HL-60/S4 treated with phorbol 12-myristate 13-acetate at 8.2 ng/mL for 4 days and 3 days (cell line): ENCODE results near the gene LYPD6.

ENCODE experiments used
- in situ Hi-C: fragments of 300-500 bp; cut with MboI; formaldehyde crosslinking; loops from 2 replicates; pipeline ENCODE4 v1.15.0; 2022; ENCODE audit warnings: low sequenced_read_pairs

Gene LYPD6

DNA sequence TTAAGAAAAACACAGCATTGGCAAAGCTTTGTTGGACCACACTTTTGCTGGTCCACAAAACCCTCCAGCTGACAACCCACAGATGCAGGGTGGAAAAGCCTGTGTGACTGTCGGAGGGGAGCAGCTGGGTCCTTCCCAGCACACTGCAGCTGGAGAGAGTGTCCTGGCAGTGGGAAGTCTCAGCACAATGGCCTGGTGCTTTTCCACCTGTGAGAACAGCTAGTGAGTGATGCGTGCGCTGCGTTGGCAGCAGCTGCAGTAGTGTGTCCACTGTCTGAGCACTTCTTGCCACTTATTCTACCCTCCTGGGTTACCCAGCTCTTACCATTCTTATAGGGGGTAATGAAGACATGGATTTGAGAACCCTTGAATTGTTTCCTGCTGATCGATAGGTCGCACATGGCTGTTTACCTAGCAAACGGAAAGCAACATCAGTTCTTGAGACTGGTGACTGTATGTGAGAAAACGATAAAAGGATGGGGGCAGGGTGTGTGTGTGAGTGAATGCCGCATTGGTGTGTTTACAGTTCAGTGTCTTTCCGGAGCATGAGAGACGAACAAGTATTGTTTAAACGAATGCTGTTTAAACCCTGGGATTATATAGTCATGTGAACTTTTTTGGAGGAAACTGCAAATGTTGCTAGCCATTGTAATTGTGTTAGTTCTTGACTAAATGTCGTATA lies 69.7 kb downstream of the LYPD6 start:
- in situ Hi-C loops: no loop called here

DNA sequence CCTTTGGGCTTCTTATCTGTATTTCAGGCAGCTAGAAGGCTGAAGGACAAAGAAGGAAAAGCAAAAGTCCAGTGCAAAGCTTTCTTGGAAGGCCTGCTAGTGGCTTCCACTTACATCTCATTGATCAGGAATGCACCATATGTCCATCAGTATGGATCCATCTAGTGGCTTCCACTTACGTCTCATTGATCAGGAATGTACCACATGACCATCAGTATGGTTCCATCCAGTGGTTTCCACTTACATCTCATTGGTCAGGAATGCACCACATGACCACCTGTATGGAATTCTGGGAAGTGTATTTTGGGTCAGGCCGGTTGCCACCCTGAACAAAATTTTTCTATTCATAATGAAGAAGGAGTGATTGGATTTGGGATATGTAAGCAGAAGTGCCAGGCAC lies 70.6 kb downstream of the LYPD6 start:
- in situ Hi-C loops: no loop called here

DNA sequence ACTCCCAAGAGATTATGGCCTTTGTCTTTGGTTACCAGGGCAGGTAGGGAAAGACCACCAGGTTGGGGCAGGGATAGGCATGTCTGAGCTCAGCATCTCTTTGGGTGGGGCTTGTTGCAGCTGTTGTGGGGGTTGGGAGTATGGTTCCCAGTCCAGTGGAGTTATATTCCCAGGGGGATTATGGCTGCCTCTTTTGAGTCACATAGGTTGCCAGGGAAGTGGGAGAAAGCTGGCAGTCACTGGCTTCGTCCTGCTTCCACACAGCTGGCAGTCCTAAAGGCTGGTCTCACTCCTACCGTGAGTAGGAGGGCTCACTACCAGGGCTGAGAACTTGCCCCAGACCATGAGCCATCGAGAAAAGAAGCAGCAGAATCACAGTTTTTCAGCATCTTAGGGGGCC lies 79.1 kb downstream of the LYPD6 start:
- in situ Hi-C loops: no loop called here

DNA sequence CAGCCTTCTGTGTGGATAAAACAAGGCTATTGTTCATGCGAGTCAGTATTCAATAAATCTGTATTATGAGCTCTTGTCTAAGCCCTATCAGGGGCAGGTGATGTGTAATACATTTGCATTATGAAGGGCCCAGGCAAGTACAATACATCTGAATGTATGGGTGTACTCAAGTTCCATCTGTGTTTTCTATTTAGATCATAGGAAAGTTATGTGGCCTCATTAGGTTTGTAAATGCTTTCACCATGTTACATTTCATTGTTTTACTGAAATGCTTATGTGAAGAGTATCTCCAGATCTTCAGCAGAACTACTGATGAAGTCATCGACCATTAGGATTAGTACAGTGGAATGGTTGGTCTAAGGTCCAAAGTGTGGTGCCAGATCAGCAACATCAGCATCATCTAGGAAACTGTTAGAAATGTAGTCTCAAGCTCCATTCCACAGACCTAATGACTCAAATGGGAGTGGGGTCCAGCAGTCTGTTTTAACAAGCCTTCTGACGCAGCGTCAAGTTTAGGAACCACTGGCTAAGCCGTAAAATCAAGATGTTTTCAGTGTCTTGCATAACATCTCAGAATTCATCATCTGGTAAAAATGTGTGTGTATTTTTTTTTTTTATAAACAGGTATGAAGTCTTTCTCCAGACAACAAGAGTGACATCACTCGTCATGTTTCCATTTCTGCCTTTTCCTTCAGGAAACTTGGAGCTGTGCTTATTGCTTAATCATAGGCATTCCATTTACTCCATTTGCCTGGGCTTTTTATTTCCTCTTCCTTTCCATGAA lies 80.5 kb downstream of the LYPD6 start:
- in situ Hi-C loops: no loop called here

- in situ Hi-C loops: no loop called here
Observed at GRCh38 chr2:149413487-149413886, 83.1 kb downstream of the LYPD6 start.

DNA sequence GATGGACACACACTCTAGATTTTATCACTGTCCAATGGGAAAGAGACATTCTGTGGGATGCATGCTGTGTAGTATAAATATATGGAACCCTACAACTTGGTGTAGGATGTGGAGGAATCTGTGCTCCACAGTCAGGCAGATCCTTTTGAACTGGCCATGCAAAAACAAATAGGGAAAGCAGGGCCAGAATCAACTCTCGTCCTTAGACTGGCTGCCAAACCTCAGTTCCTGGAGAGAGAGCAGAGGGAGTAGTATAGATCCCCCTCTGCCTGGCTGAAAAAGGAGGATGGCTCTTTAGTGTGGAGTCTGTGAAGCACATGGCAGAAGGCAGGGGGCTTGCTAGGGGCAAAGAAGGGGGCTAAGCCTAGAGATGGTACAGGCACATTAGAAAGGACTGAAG lies 84.7 kb downstream of the LYPD6 start:
- in situ Hi-C loops: no loop called here

GRCh38 chr2:149418065-149418464 lies 87.7 kb downstream of the LYPD6 start:
- in situ Hi-C loops: no loop called here

DNA sequence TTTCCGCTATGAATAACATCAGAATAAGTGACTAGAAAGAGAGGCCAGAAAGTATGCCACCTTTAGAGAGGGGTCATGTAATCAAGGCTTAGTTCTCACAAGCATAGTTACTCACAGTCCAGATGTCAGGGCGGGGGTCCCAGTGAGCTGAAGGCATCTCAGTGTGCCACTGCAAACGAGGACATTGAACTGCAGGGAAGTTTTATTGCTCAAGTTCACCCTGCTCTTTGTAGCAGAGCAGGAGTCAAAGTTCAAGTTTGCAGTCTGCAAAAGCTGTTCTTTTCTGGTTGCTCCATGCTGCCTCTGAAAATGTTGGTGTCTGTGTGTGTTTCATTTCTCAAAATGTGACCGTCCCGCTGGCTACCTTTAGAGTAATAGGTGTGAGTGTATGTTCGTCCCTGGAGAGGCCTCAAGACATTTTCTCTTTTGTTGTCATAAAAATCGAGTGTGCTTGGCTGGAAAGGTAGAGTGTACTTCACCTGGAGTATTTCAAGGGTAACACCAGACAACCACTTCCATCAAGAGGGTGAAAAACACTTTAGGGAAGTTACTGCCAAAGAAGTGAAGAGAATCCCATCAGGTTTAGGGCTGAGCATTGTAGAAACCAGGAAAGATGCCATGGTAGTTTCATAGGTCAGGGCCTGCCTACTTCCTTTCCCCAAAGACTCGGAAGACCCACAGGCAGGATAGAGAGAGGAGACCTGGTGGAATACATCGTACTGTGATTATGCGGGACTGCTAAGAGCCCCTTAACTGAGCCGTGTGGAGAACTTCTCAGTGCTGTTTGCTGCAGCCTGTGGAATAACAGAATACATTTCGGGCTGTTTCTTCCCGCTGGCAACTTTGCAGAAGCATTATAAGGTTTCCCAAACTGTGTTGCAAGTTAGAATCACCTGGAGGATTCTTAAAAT lies 89.9 kb downstream of the LYPD6 start:
- in situ Hi-C loops: no loop called here

DNA sequence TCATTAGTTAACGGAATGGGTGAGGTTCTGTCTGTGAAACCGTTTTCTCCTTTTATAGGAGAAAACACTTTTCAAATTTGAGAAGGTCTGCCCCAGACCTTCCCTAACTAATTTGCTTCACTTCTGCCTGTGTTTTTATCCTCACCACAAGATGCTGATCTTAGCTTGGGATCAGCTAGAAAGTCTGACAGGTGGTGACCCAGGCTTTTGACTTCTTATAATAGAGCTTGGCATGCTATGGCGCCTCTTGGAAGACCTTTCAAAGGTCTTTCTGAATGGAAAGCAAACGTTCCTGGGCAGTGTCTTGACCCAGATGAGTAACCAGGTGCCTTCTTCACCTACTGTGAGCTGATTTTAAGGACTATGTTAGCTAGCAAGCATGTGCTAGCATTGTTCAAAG lies 91.4 kb downstream of the LYPD6 start:
- in situ Hi-C loops: no loop called here

GRCh38 chr2:149422337-149422990 lies 92.1 kb downstream of the LYPD6 start:
- in situ Hi-C loops: no loop called here

GRCh38 chr2:149422991-149423338 lies 92.6 kb downstream of the LYPD6 start:
- in situ Hi-C loops: no loop called here

DNA sequence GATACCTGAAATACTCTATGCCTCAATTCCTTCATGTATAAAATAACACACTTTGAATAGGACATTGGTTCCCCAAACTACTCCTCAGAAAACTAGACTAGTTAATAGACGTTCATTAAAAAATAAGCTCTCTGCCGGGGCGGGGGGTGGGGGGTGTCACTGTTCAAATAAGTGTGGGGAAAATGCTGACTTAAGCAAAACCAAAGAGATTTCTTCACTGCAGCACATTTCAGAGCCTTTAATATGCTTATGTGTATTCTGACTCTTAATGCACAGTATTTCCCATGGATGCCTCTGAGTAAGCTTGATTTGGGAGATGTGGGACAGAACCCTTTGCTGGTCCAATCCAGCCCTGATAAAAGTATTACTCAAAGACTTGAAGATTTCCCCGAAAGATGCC lies 93.2 kb downstream of the LYPD6 start:
- in situ Hi-C loops: no loop called here

- in situ Hi-C loops: no loop called here
Observed at GRCh38 chr2:149427387-149427786, 97.0 kb downstream of the LYPD6 start.

DNA sequence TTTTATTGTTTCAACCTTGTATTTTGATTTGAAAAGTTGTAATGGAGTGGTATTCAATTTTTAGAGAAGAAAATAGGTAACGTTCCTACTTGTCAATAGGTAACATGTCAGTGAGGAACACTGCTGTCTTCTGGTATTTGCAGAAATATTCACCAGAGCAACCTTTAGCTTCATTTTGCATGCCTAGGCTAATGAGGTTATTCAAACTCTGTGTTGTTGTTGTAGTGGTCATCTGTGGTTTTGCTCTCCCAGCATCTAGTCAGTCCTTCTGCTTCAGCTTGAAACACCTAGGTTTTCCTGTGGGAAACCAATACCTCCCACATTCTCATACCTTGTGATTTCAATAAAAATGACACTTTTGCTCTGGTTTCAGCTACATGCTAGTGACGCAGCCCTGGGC lies 98.4 kb downstream of the LYPD6 start:
- in situ Hi-C loops: no loop called here

DNA sequence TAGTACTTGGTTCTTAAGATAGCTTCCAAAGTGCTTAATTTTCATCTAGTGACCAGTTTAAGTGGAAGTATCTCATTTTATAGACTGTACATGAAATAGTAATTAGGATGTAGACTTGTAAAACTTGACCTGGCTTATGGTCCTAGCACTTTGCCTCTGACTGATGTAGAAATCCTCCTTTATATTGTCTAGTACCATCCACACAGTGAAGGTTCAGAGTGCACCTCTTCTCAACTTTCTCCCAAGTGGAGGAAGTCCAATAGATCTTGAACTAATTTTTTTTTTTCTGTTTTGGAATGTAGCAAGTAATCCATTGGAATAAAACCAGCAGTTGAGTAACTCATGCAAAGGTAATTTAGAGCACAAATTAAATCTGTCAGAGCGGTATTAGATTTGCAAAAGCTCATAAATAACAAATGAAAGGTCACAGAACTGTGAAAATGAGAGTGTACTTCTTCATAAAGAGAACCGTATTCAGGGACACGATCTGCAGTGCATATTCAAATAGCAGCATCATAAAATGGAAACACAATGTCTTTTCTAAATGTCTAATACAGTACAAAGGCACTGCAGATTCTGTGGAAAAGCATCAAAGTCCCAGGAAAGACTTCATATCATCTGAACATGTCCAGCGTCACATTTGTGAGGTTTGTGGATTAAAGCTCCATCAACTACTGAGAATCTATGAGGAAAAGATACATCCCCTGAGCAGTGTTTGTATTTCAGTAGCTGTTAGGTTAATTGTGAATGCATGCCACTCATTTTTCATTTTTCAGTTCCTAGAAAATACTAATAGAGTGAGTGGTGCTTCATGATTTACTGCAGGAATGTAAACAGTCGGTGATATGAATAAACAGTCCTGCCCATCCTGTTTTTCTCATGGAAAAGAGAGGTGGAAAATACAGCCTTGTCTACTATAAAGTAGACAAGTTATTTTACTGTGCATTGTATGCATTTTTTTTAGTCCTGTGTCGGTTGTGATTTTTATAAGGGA lies 100.7 kb downstream of the LYPD6 start:
- in situ Hi-C loops: no loop called here

DNA sequence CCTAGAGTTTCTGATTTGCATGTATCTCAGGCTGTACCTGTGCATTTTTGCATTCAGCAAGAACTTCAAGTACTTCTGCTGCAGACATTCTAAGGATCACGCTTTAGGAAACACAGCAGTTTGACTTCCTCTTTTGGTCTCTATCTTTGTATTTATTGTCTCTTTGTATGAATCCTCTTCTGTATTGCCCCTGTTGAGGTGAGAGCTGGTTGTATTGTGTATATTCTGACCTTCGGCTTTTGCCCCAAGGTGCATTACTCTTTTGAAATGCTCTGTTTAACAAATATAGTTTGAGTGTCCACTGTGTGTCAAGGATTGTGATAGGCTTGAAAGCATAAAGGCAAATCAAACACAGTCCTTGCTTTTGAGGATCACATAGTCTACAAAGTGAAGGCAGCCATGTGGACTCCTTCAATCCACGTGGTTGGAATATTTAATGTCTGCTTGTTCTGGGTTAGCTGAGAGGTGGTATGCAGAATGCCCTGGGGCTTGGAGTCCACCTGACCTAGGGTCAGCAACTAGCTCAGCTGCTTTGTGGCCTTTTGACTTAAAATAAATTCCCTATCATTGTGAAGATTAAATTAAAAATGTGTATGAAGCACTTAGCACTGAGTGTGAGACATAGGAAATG lies 108.1 kb downstream of the LYPD6 start:
- in situ Hi-C loops: no loop called here

DNA sequence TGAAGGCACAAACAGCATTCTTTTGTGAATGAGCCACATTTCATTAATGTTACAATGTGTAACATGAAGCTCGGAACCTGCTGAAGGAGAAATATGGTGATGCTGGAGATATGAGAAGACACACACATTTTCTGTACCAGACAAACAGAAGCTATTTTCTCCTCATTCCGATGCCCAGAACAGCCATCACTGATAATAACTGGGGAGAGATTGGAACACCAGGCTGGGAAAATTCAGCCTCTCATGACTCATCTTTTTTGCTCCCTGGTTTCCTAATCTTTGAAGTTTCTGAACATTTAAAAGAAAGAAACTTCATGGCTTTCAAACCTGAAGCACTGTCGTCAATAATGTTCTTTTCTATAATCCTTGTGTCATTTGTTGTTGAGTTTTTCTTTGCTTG lies 110.9 kb downstream of the LYPD6 start:
- in situ Hi-C loops: no loop called here

DNA sequence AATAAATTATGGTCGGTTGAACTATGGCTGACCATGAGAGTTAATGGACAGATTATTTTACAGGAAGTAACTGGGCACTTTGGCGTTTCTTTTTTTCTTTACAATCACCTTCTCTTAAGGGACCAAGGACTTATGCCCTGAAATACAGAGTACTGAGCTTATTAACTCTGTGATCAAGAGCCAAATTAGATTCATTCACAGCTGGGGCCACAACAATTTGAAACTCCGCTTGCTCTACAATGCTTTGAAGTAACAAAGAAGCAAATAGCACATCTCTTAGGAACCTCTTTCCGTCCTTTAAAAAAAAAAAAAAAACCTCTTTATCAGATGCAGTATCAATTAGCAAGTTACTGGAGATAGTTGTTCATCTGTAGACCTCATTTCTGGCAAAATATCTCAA lies 112.0 kb downstream of the LYPD6 start:
- in situ Hi-C loops: no loop called here

DNA sequence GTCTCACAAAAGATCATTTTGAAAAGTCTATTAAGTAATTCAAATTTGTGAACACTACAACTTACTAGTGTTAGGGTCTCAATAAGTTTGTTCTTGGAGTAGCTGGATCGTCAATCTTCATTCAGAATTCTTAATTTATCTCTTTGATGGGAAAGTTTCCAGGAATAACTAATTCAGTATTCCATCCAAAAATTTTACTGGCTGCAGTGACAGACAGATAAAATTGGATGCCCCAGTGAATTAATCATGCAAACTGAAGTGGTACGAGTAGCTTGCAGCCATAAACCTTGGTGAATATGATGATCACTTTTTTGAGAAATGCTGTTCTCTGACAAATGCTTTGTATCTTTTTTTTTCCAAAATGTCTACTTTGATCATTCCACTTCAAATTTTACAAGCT lies 112.8 kb downstream of the LYPD6 start:
- in situ Hi-C loops: no loop called here

DNA sequence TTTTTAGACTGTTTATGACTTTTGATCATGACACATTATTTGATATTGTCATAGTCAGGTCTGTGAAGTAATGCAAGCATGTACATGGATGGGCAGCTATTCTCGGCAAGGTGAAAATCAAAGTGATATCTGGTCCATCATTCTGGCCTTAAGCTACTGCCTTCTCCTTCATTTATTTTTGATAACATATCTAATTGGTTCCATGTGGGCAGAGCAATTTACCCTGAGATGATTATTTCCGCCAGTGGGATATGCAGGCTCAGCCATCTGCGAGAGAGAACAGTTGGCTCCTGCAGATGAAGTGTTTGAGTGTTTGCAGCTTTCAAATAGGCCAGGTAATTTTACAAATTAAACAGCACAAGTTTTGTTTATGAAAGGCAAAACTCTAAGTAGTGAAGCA lies 116.4 kb downstream of the LYPD6 start:
- in situ Hi-C loops: no loop called here
